Measurements from ENCODE around the gene STX5. TPM values are rescaled to one million over a fixed set of nuclear protein-coding genes. Genes with fewer than 3 reads are reported as not detected.

The STX5 gene
- total and polyA plus RNA-seq, 9 of the 15 experiments (the other 6 are each of a cell fraction or from before 2014, with no cell fraction given), result 2.8 to 28.6 (median 23.7) TPM

DNA sequence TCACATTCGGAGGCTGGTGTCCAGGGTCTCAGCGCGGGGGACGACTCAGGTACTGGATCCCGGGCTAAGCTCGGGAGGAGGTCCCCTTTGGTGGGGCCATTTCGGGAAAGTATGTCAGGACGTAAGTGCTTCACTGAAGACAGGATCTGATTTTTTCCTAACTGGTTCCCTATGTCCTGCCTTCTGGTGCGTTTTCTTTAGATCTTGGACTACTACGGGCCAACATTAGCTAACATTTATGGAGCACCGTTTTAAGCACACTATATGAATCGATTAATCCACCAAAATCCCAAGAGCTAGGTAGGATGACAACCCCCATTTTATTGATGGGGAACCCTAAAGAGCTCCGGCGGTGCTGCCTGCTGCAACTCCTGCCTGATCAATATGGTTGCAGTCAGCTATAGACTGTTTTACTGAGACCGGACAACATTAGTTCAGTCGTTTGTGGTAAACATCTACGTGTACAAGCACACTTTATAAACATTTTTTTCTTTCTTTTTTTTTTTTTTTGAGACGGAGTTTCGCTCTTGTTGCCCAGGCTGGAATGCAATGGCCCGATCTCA, 24.6 kb upstream of the STX5 start (continued):
- TF ChIP-seq ZNF696 (CRISPR knock-in tag; conservative IDR thresholded peaks at IDR 0.05) (no peak), CUX1 (CRISPR knock-in tag; IDR thresholded peaks at IDR 0.05) (no peak), ESRRA (IDR thresholded peaks at IDR 0.05; ENCODE audit: borderline replicate concordance, low read depth) (no peak), HNRNPL (IDR thresholded peaks at IDR 0.05; ENCODE audit: low read depth, low read length) (no peak), ZNF23 (CRISPR knock-in tag; IDR thresholded peaks at IDR 0.05) (no peak), CHD1 (IDR thresholded peaks at IDR 0.05; ENCODE audit: low read length) (peak; percentile 68), ZNF140 (CRISPR knock-in tag; IDR thresholded peaks at IDR 0.05) (no peak), FOXM1 (IDR thresholded peaks at IDR 0.05; ENCODE audit: low read depth) (no peak), FOXM1 (CRISPR knock-in tag; IDR thresholded peaks at IDR 0.05; ENCODE audit: low read depth) (no peak; the same call in 1 of the 2 replicates), NR2C2 (CRISPR knock-in tag; IDR thresholded peaks at IDR 0.05) (0 out of 2 replicates have a peak, but pooled peaks have one; percentile 6), NR2C2 (tag; IDR thresholded peaks at IDR 0.05) (peak; percentile 51), ZNF395 (CRISPR knock-in tag; IDR thresholded peaks at IDR 0.05) (no peak; the same call in 1 of the 2 replicates), SP1 (CRISPR knock-in tag; IDR thresholded peaks at IDR 0.05) (no peak), UBTF (IDR thresholded peaks at IDR 0.05; ENCODE audit: borderline replicate concordance in 1 of 2, low read depth in 2 of 2, low read length in 2 of 2) (no peak)
- TF ChIP-seq, protein P1, sequence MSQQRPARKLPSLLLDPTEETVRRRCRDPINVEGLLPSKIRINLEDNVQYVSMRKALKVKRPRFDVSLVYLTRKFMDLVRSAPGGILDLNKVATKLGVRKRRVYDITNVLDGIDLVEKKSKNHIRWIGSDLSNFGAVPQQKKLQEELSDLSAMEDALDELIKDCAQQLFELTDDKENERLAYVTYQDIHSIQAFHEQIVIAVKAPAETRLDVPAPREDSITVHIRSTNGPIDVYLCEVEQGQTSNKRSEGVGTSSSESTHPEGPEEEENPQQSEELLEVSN (IDR thresholded peaks at IDR 0.05; ENCODE audit: borderline replicate concordance in 1 of 2, extremely low read depth in 1 of 2, insufficient read depth in 1 of 2, insufficient read length in 1 of 2, low read depth in 1 of 2, low read length in 1 of 2, poor library complexity in 1 of 2, severe bottlenecking in 1 of 2), result peak in 1 of 2 experiments; percentile 17

All from K562 (cell line).